IPS DF 4.7 (cell line): ENCODE data around the gene MACC1.

Source experiments
- DNase-seq: peaks from one replicate; pipeline ENCODE4 v3.0.0-alpha.2; 2013; ENCODE audit warnings: low spot score; ENCODE audit errors: extremely low read depth

MACC1 gene

DNA sequence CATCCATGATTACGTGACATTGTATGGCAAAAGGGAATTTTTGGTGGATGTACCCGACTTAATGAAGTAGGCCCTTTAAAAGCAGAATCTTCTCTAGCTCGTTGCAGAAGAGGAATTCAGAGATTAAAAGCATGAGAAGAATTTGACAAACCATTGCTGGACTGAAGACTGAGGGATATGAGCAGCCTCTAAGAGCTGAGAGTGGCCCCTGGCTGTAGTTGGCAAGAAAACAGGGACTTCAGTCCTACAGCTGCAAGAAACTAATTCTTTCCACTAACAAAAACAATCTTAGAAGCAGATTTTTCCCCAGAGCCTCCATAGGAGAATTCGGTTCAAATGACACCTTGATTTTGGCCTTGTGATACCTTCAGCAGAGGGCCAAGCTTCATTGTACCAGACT is 34.1 kb downstream of the MACC1 start:
- no peak for DNase-seq

DNA sequence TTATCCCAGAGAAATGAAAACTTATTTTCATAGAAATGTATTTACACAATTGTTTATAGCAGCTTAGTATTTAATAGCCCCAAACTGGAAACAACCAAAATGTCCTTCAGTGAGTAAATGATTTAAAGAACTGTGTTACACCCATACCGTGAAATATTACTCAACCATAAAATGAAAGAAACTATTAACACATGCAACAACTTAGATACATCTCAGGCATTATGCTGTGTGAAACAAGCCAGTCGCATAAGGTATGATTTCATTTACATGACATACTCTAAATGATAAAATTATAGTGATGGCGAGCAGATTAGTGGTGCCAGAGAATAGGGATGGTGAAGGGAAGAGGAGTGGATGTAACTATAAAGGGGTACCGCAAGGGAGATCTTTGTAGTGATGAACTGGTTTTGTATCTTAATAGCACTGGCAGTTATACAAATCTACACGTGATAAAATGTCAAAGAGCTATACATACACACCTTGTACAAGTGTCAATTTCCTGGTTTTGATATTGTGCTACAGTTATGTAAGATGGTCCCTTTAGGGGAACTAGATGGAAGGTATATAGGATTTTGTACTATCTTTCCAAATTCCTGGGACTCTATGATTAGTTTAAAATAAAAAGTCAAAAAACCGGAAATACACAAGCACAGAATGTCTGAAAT is 40.5 kb downstream of the MACC1 start:
- DNase-seq: no peak

DNA sequence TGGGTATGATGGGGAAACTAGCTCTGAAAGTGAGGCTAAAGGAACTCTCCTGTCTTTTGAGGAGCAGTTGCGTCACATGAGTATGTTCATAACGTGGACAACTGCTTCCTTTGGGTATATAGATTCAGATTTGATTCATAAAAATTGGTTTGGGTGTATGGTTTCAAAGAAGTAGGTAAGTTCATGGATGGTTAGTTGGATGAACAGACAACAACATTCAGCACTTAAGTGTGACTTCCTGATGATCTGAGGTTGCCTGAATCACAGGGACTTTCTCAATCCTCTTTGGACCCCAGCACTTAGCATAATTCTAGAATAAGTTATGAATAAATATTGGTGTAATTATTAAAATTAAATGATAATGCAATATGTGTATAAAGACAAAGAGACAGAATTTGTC is 43.4 kb downstream of the MACC1 start:
- no peak for DNase-seq

DNA sequence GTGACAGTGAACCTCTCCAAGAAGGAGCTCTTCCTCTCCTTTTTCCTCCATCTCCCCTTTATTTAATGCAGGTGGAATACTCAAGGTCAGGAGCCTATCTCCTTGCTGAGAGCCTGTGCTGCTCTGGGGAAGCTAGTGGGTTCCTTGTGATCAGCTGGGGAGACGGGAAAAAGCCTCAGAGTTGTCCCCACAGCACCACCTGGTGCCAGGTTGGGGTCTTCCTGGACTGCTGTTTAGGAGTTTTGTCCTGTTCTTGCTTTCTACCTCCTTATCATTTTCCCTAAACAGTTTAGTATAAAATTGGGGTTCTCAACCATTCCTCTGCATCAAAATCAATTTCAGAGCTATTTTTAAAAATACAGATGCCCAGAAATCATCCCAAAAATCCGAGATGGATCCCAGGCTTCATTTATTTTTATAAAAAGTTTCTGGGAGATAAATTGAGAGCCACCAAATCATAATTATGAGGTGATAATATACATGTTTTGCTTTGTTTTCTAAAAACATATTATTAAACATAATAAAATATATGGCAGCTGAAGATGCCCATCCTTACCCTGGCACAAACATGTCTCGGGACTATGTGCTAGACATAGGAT is 44.3 kb downstream of the MACC1 start:
- peak; percentile 68 for DNase-seq

DNA sequence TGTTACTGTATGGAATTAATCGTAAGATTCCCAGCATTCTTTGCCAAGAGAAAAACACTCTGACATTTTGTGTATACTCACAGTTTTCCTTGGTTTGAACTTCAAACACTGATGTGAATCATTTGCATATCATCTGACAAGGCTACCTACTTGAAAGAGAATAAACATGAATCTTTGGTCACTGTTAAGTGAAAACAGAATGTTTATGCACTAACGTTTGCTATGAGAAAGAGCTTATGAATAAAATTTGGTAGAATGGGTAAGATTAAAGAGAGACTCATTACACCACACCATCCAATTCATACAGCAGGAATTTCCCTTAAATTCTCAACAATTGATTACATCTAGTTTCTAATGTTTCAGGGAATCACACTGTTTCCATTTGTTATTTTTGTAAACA is 46.6 kb downstream of the MACC1 start:
- no peak for DNase-seq

DNA sequence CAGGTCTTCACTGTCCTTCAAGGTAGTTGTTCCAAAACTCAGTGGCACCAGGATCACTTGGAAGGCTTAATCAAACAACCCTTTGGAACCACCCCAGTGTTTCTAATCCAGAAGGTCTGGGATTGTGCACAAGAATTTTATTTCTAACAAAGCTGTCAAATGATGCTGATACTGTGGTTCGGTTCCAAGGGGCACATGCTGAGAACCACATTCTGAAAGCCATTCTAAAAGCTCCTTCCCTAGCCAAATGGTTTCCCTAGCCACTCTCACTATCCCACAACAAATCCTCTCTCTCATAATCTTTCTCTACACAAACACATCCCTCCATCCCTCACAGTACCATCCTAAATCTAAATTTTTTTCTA is 52.1 kb downstream of the MACC1 start:
- DNase-seq: no peak

DNA sequence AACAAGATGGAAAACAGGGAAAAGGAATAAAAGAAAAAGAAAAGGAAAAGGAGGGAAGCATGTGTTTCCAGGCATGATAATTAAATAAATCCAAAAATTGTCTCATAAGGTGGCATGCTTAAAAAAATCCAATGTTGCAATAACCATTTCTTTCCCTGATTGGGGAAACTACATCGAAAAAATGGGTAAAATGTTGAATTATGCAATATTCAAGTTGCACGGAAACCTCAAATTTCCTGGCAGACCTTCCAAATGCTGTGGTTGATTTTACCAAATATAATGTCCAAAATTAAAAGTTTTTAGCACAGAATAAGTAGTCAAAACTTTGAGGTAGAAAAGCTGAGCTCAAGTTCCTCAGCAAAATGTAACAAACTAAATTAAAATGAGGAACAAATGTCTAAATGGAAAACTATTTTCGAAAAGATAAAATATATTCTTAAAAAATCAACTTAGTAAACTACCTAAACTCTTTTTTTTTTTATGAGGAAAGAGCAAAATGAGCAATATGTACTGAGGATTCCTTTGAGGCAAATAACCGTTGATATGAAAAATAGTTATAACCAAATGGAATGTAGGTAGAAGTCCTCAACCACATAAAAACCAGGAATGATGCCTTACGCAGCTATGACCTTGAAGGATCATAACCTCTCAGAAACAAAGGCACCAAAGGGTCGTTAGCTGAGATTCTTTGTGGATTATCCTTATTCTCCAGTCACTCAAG is 52.6 kb downstream of the MACC1 start:
- DNase-seq: no peak

DNA sequence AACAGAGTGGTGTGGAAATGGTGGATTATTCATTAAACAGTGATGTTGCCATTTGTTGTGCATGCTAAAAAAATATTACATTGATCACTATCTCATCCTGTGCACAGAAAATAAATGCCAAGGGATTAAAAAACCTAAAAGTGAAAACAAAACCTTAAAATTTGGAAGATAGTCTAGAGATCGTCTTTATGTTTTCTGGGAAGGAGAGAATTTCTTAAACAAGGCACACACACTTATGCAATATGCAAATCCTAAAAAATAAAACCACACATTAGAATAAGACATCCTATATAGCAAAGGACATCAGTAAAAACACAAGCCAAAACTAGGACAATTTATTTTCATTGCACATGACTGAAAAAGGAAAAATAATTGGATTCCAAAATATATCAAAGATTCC is 54.5 kb downstream of the MACC1 start:
- no peak for DNase-seq

DNA sequence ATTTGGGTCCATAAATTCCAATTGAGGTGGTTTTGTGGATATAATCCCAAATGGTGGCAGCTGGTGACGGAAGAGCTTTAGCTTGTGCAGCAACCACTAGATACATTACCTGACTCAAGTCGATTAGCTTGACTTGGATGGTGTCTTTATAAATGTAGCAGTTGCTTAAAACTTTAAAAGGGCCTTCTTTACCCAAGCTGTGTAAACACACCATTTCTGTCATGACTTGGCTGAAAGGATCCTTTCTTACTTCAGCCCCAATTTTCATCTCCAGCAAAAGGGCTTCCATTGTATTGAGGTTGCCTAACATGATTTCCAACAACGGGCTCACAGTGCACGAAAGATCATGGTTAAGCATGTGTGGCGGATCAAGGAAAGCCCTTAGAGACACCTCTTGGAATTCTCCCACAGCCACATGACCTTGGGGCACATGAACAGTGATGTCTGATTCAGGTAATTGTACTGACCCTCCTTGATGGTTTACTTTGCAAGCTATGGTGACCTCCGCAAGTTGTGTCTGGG is 57.9 kb downstream of the MACC1 start:
- DNase-seq: no peak

DNA sequence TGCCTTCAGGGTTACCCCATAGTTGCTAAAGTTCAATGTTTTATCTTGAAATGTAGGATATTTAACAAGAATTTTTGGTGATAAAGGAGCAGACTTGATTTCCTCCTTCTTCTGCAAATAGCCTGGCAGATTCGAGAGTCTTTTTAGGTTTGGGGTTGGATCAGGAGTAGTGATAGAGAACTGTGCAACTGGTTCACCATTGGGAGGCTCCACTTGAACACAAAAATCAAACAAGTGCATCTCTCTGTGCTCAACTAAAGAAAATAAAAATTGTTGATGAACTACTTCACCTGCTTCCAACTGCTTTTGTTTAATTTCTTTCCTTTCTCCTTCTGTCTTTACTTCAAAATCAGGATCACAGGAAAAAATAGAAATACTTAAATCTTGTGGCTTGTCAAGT is 58.5 kb downstream of the MACC1 start:
- DNase-seq: no peak

DNA sequence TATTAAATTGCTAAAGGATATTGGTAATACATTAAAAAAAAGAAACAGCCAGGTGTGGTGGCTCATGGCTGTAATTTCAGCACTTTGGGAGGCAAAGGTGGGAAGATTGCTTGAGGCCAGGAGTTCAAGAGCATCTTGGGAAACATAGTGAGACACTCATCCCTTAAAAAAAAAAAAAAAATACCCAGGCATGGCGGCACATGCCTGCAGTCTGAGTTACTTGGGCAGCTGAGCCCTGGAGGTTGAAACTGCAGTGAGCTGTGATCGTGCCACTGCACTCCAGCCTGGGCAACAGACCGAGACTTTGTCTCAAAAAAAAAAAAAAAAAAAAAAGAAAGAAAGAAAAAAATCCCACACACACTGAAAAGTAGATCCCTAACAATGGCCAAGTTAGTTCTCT is 59.7 kb downstream of the MACC1 start:
- DNase-seq: no peak

DNA sequence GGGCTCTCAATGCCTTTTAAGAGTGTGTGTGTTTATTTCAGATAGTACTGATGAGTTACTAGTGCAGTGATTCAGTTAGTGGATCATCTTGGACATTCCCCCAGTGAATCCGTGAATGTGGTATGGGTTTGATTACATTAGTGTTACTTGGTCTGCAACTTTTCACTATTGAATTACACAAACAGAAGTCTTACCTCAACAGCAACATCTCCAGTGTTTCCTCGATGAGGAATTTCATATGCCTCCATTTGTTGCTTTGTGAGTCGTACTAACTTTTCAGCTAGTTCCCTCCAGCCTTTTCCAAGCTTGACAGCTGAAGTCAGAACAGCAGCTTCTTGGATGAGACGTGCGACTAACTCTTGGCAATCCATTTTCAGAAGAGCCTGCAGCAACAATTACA is 63.2 kb downstream of the MACC1 start:
- no peak for DNase-seq

DNA sequence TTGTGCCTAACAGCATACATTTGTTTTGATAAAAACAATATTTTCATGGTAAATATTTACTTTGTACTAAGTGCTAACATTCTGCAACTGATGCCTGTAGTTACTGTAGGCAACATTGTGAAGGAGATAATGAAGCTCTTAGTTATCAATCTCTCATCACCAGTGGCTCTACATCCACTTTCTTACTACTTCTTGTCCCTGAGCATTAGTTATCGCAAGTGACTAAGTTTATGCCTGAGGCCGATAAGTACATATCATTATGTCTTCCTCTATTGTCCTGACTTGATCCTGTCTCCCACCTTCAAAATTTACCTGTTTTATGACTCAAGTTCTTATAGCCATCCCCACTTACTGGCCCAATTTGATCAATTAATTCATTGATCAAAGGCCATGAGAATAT is 63.6 kb downstream of the MACC1 start:
- no peak for DNase-seq

DNA sequence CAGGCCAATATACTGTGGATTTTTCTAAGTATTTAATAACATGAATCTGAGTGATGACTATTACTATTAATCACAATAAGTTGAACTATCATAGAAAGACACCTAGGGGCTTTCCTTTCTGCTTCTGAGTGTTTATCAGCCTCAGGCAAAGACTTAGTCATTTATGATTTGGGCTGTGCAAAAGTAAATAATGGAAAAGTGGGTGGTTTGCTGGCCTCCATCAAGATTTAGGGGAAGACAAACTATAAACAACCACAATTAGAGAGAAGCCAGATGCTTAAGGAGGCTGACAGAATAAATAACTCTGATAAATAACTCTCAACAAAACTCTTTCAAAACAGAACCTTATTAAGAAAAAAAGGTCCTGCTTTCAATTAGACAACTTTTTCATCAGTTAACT is 64.7 kb downstream of the MACC1 start:
- no peak for DNase-seq

DNA sequence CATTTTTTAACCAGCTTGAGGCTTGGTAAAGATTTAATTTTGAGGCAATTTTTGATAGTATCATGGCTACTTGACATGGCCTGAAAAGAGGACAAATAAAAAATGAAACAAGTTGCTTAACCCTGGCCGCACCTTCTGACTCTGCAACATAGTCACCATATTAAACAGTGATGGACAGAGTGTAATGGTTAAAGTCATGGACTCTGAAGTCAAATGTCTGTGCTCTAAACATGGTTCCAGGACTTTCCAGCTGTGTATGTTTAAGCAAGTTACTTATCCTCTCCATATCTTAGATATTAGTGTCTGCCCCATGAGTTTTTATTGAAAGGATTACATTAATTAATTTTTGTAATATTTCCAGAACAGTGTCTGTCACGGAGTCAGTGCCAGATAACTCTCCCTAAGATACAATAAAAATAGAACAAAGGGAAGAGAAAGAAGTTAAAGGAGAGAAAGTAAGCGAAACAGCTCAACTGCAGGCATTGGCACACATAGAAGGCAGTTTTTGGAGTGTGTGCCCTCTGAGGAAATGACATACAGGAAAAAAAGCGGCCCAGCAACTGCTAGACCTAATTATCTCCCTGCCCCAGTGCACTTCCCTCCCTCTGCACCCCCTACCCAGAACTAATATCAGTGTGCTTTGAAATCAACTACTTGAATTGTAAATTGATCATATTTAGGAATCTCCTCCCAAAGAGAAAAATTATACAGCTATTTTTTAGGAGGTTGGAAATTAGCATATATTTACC is 65.3 kb downstream of the MACC1 start:
- DNase-seq: no peak

DNA sequence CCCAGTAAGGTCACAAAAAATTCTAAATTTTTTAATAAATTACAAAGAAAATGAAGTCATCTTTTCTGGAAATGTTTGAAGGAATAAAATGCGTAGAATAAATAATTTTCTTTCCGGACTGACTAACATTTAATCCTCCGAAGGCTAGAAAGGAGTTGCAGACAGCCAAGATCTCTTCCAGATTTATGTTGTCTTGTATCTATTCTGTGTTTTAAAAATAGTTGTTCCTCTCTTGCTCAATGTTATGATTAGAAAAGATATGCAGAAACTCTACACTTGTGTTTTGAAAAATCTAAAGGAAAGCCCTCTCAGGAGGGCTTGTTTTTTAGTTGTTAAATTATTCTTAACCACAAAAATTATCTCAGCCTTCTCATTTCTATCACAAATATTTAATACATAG is 70.7 kb downstream of the MACC1 start:
- no peak for DNase-seq

DNA sequence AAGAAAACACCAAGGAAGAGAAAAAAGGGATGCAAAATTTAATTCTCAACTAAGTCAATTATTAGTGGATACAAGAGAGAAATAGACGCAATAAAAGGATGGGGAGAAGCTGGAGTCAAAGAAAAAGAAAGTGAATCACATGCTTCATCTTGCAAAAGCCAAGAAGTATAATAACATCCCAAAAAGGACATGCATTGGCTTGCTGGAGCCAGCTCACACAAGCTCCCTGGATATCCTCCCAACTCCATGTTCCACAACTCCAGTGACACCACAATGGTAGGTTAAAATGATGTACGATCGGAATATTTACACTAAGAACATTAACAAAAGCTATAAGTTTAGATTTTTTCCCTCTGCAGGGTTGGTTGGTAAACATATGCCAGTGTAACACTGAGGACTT is 72.4 kb downstream of the MACC1 start:
- no peak for DNase-seq

DNA sequence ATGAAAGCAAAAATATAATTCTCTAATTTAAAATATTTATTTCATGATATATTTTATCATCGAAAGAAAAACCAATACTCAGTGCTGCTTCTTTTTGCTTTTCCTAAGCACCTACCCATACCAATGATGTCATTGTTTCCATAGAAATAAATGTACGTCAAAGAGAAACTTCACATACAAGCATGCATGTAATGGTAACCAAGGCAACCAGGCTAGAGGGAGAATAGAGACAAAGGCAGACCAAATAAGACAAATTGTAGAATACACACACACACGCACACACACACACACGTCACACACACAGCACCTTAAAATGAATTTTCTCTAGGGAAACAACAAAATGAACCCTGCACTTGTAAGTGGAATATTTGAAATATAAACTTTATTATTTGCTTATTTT is 75.5 kb downstream of the MACC1 start:
- DNase-seq: no peak

DNA sequence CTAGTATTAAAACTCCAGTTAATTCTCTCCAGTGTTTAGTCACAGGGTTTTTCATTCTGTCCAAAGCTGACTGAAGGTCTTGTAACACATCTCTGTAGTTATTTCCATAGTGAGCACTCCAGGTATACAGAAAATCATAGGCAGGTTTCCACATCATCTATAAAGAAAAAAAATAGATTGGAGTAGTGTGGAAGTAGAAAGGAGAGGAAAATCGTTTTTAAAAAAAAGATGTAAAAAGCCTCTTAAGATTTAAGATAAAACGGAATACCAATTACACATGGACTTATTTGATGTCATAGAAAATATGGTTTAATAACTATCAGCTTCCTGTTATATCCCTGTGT is 76.2 kb downstream of the MACC1 start:
- no peak for DNase-seq

DNA sequence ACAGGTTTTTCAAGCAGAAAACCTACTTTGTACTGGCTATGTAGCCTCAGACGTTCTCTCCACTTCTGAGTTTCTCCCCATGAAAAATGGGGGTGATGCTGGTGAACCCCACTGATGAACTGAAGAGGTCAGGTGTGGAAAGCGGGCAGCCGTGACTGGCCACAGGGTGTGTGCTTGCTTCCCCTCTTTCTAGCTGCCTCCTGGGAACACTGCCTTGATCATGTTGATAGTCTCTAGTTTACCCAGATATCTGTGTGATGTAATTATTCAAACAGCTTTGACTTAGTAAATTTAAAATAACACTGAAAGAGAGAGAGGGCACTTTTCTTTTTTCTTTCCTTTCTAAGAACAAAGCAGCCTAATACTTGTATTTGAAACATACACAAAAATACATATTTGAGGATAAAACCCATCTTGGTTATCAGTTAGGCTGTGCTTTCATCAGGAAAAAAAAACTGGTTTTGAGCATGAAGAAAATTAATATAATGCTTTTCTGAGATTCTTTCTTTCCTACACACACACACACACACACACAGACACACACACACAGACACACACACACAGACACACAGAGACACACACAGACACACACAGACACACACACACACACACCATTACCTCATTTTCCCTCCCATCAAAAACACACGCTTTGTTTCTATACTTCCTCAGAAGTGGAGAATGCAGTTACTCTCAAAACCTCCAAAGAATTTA is 76.7 kb downstream of the MACC1 start:
- no peak for DNase-seq

DNA sequence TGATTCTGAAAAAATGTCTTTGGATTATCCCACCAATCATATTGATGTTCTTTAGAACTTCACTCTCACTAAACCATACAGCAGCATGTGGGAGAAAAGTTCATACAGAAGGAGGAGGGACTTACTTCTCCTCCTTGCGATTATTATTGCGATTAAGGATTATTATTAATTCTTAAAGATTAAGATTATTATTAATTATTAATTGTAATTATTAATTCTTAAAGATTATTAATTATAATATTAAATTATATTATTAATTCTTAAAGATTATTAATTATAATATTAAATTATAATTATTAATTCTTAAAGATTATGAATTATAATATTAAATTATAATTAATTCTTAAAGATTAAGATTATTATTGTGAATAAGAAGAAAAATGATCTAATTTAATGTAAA is 80.5 kb downstream of the MACC1 start:
- DNase-seq: no peak

DNA sequence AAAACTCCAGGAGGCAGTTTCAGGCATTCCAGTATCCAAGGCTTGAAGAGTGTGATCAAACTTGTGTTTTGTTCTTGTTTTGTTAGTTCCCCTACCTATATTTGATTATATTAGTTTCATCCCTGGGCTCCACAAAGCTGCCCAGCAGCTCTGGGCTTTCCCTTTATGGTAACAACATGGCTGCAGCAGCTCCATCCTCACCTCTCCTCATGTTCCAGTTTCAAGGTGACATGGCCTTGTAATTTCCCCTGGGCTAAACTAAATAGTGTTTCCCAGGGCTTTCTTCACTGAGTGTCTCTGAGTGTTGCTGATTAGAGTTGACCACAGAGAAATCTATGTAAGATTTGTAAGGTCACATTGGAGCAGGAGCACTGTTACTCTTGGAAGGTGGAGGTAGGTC is 83.4 kb downstream of the MACC1 start:
- DNase-seq: no peak
